Measurements from ENCODE around the gene CDKL5.

- no peak for TF ChIP-seq CTCF (IDR thresholded peaks at IDR 0.05; ENCODE audit: borderline replicate concordance, extremely low read depth, low read length, poor library complexity, severe bottlenecking)
- TF ChIP-seq EZH2 (IDR thresholded peaks at IDR 0.05; ENCODE audit: borderline replicate concordance, low read depth, low read length, severe bottlenecking): no peak
Observed at GRCh38 chrX:18696653-18697052, 271.2 kb downstream of the CDKL5 start.
